SKM-1 (cell line): ENCODE measurements around the gene ASB10.

Experiments
- DNase-seq: peaks from one replicate; lab custom pipeline; 2025; ENCODE audit not compliant: unreplicated experiment; lab: John Stamatoyannopoulos, UW

ASB10 gene

GRCh38 chr7:151211155-151211772 is 24.2 kb upstream of the ASB10 start:
- DNase-seq = no peak

GRCh38 chr7:151210087-151210854 is 23.2 kb upstream of the ASB10 start, which contains the start of gene H2BK1:
TSS of gene H2BK1 (minus strand) at chr7:151210488. CDS start at chr7:151210318, 170 bp downstream.
- no peak for DNase-seq

- no peak for DNase-seq
These were observed 22.5 kb upstream of the ASB10 start for GRCh38 chr7:151209588-151209987.

- DNase-seq = no peak
These were observed 21.3 kb upstream of the ASB10 start for GRCh38 chr7:151208253-151208862.

GRCh38 chr7:151207804-151208203 is 20.8 kb upstream of the ASB10 start:
- DNase-seq = no peak

- DNase-seq = no peak
These were observed 20.3 kb upstream of the ASB10 start for GRCh38 chr7:151207315-151207714.

- no peak for DNase-seq
These were observed 19.9 kb upstream of the ASB10 start for GRCh38 chr7:151206914-151207313.

- no peak for DNase-seq
These were observed 18.7 kb upstream of the ASB10 start for GRCh38 chr7:151205730-151206129.

GRCh38 chr7:151204383-151205032 is 17.5 kb upstream of the ASB10 start:
- no peak for DNase-seq

GRCh38 chr7:151202836-151203235 is 15.8 kb upstream of the ASB10 start:
- DNase-seq = no peak

GRCh38 chr7:151201751-151202150 is 14.7 kb upstream of the ASB10 start:
- DNase-seq = no peak

GRCh38 chr7:151201344-151201743 is 14.3 kb upstream of the ASB10 start:
- no peak for DNase-seq

- DNase-seq = no peak
These were observed 12.1 kb upstream of the ASB10 start for GRCh38 chr7:151198945-151199848.

GRCh38 chr7:151197932-151198331 is 10.9 kb upstream of the ASB10 start:
- DNase-seq = no peak

- DNase-seq = no peak
These were observed 8.8 kb upstream of the ASB10 start for GRCh38 chr7:151195616-151196450.

- DNase-seq = no peak
These were observed 7.1 kb upstream of the ASB10 start for GRCh38 chr7:151194188-151194587.

GRCh38 chr7:151193203-151193978 is 6.3 kb upstream of the ASB10 start:
- no peak for DNase-seq

- DNase-seq = no peak
These were observed 5.0 kb upstream of the ASB10 start for GRCh38 chr7:151192002-151192539.

- no peak for DNase-seq
These were observed 4.5 kb upstream of the ASB10 start for GRCh38 chr7:151191544-151191943.
